A549 (cell line): ENCODE measurements around the gene TBCA. TPM values are rescaled to one million over a fixed set of nuclear protein-coding genes. Genes with fewer than 3 reads are reported as not detected.

ENCODE experiments used
- ATAC-seq, 2 experiments: fragments of 200-7000 bp in 1 of 2; fragments of >200 bp in 1 of 2; cut with Nextera tagmentation in 1 of 2; cut with Tn5 transposase in 1 of 2; 3 replicates each; pipeline versions ENCODE4 v1.8.0 to v1.9.1; 2018 to 2020; ENCODE audit warnings: mild to moderate bottlenecking in 1 of 2, moderate library complexity in 1 of 2
- CTCF ChIA-PET: fragments of 300-600 bp; sonication (Branson Sonifier 250); formaldehyde crosslinking; extraction: SDS; loops from one replicate; lab custom pipeline; 2021; ENCODE audit warnings: antibody characterized with exemption, inconsistent platforms; lab: Yijun Ruan, JAX
- POLR2A ChIA-PET: fragments of 350-600 bp; formaldehyde crosslinking; extraction: SDS; loops from one replicate; lab custom pipeline; 2021; ENCODE audit warnings: antibody characterized with exemption, inconsistent platforms; lab: Yijun Ruan, JAX
- DNase-seq, 2 experiments: peaks; one replicate each; pipeline versions ENCODE4 v3.0.0 to v3.0.0-alpha.2; 2011 to 2016; ENCODE audit warnings: low read depth in 1 of 2, low spot score in 1 of 2
- FAIRE-seq: peaks from 2 replicates; lab custom pipeline; 2011; peaks lifted over from hg19 to GRCh38; lab: Jason Lieb, UNC
- H3K27ac ChIP-seq, 2 experiments: fragments of >200 bp; sonication (Bioruptor Twin); formaldehyde crosslinking; 3 replicates each; pipeline ENCODE4 v1.5.1; 2016 to 2017
- H3K4me1 ChIP-seq: fragments of >200 bp; sonication (Bioruptor Twin); formaldehyde crosslinking; 3 replicates; pipeline ENCODE4 v1.6.1; 2016
- H3K4me2 ChIP-seq: fragments of >200 bp; sonication (Bioruptor Twin); formaldehyde crosslinking; 3 replicates; pipeline ENCODE4 v1.6.1; 2016
- H3K4me3 ChIP-seq: fragments of >200 bp; sonication (Bioruptor Twin); formaldehyde crosslinking; 3 replicates; pipeline ENCODE4 v1.5.1; 2016
- H3K9me3 ChIP-seq: fragments of >200 bp; sonication (Bioruptor Twin); formaldehyde crosslinking; 3 replicates; pipeline ENCODE4 v1.6.1; 2016
- BCL3 ChIP-seq: fragments of >200 bp; sonication (Bioruptor Twin); formaldehyde crosslinking; IDR thresholded peaks from 3 replicates; pipeline ENCODE4 v1.6.1; 2016
- CBX8 ChIP-seq: fragments of 200-600 bp; sonication (generic); IDR thresholded peaks from 2 replicates; pipeline ENCODE4 v1.6.1; 2016
- EHF ChIP-seq: fragments of 250-450 bp; sonication (Bioruptor Pico); IDR thresholded peaks from 2 replicates; pipeline ENCODE4 v1.5.0; 2020; ENCODE audit warnings: mild to moderate bottlenecking
- EP300 ChIP-seq, 2 experiments: fragments of >200 bp; sonication (Bioruptor Twin); formaldehyde crosslinking; IDR thresholded peaks; 2 replicates in 1 of 2; 3 replicates in 1 of 2; pipeline ENCODE4 v1.6.1; 2016 to 2017
- ESRRA ChIP-seq: fragments of 150-350 bp; IDR thresholded peaks from 2 replicates; pipeline ENCODE4 v1.6.1; 2014; ENCODE audit warnings: mild to moderate bottlenecking, low read length, borderline replicate concordance
- FOSB ChIP-seq: fragments of 250-450 bp; sonication (Bioruptor Pico); IDR thresholded peaks from 2 replicates; pipeline ENCODE4 v1.5.0; 2020; ENCODE audit warnings: mild to moderate bottlenecking, moderate library complexity
- FOSL2 ChIP-seq, 2 experiments: fragments of 450-650 bp in 1 of 2; fragments of >200 bp in 1 of 2; sonication (Bioruptor Twin) in 1 of 2; formaldehyde crosslinking; IDR thresholded peaks; 2 replicates each; pipeline versions ENCODE4 v1.5.0 to v1.6.1; 2016 to 2020; ENCODE audit warnings: mild to moderate bottlenecking in 1 of 2, moderate library complexity in 1 of 2
- JUN ChIP-seq, 2 experiments: fragments of >200 bp; sonication (Bioruptor Twin); formaldehyde crosslinking; IDR thresholded peaks; 2 replicates in 1 of 2; 3 replicates in 1 of 2; pipeline ENCODE4 v1.6.1; 2016 to 2017
- KDM1A ChIP-seq: fragments of 200-600 bp; sonication (generic); IDR thresholded peaks from 2 replicates; pipeline ENCODE4 v1.6.1; 2016; ENCODE audit warnings: low read depth, mild to moderate bottlenecking
- MAFK ChIP-seq: fragments of 450-650 bp; IDR thresholded peaks from 2 replicates; pipeline ENCODE4 v1.6.1; 2014; ENCODE audit not compliant: partially characterized antibody
- MYC ChIP-seq: IDR thresholded peaks from 2 replicates; pipeline ENCODE4 v1.6.1; 2012; ENCODE audit warnings: mild to moderate bottlenecking, inconsistent platforms, low read length, improper control_type of control experiment, borderline replicate concordance
- NFE2L2 ChIP-seq: fragments of 150-350 bp; conservative IDR thresholded peaks from 2 replicates; pipeline ENCODE4 v1.6.1; 2014; ENCODE audit warnings: low read length
- PHF8 ChIP-seq: fragments of 200-600 bp; sonication (generic); IDR thresholded peaks from 2 replicates; pipeline ENCODE4 v1.6.1; 2016; ENCODE audit warnings: low read depth, mild to moderate bottlenecking, antibody characterized with exemption, moderate library complexity, borderline replicate concordance
- POLR2A ChIP-seq: IDR thresholded peaks from 2 replicates; pipeline ENCODE4 v1.6.1; 2012; ENCODE audit warnings: mild to moderate bottlenecking, low read length
- RAD21 ChIP-seq, 2 experiments: fragments of >200 bp in 1 of 2; sonication (Bioruptor Twin) in 1 of 2; formaldehyde crosslinking in 1 of 2; IDR thresholded peaks in 1 of 2; conservative IDR thresholded peaks in 1 of 2; 2 replicates in 1 of 2; 3 replicates in 1 of 2; pipeline ENCODE4 v1.6.1; 2012 to 2018; ENCODE audit warnings: inconsistent platforms in 1 of 2
- RARB ChIP-seq: fragments of 250-450 bp; sonication (Bioruptor Pico); IDR thresholded peaks from 2 replicates; pipeline ENCODE4 v1.8.0; 2021; ENCODE audit warnings: mild to moderate bottlenecking, moderate library complexity
- RNF2 ChIP-seq: fragments of 200-600 bp; sonication (generic); IDR thresholded peaks from 2 replicates; pipeline ENCODE4 v1.6.1; 2016; ENCODE audit warnings: low read depth, mild to moderate bottlenecking, antibody characterized with exemption, moderate library complexity, borderline replicate concordance
- SMC3 ChIP-seq: fragments of >200 bp; sonication (Bioruptor Twin); formaldehyde crosslinking; IDR thresholded peaks from 3 replicates; pipeline ENCODE4 v1.6.1; 2018; ENCODE audit warnings: inconsistent platforms
- SREBF2 ChIP-seq: fragments of 450-650 bp; IDR thresholded peaks from 2 replicates; pipeline ENCODE4 v1.6.1; 2014; ENCODE audit warnings: mild to moderate bottlenecking, moderate library complexity
- ZNF302 ChIP-seq: fragments of 250-450 bp; sonication (Bioruptor Pico); IDR thresholded peaks from 2 replicates; pipeline ENCODE4 v1.9.0; 2021; ENCODE audit warnings: inconsistent platforms, mild to moderate bottlenecking, moderate library complexity
- ZSCAN20 ChIP-seq: fragments of 250-450 bp; sonication (Bioruptor Pico); IDR thresholded peaks from 2 replicates; pipeline ENCODE4 v1.8.0; 2022; ENCODE audit warnings: mild to moderate bottlenecking, moderate library complexity
- WGBS: methylation state at CpG from one replicate; pipeline ENCODE4 v1.1.6; 2017; ENCODE audit errors: missing lambda C conversion rate; 5-methylcytosine and 5-hydroxymethylcytosine counted together
- polyA plus RNA-seq, 4 experiments: library from polyadenylated mRNA; depleted of rRNA in 3 of 4; stranded (reverse); fragments of >200 nt; fragmentation: RNase III in 1 of 4; extraction: RNeasy Plus Mini Kit Qiagen cat#74134 plus additional on column Dnase treatment in 1 of 4; gene quantifications; 2 replicates in 3 of 4; 3 replicates in 1 of 4; pipeline ENCODE4 v1.2.3, GENCODE V29; 2011 to 2017
- TF ChIP-seq, protein P1 (sequence below): IDR thresholded peaks from 2 replicates; pipeline ENCODE4 v1.6.1; 2012
- TF ChIP-seq, protein P2 (sequence below): fragments of >200 bp; sonication (Bioruptor Twin); formaldehyde crosslinking; IDR thresholded peaks from 2 replicates; pipeline ENCODE4 v1.6.1; 2016
- TF ChIP-seq, protein P3 (sequence below): IDR thresholded peaks from 2 replicates; pipeline ENCODE4 v1.6.1; 2012; ENCODE audit warnings: low read depth, borderline replicate concordance
- TF ChIP-seq, protein P4 (sequence below): fragments of 200-600 bp; sonication (generic); IDR thresholded peaks from 2 replicates; pipeline ENCODE4 v1.6.1; 2016; ENCODE audit warnings: antibody characterized with exemption, mild to moderate bottlenecking, moderate library complexity

TBCA gene
- polyA plus RNA-seq, 2 of the 4 experiments (the other 2 are of a cell fraction), result 373 to 484 TPM

- Histone ChIP-seq H3K4me3 (no peak overlapping the region), H3K27ac (no peak overlapping the region), H3K4me1 (no peaks in the 10 kb centered on the region), H3K4me2 (no peak overlapping the region), H3K9me3 (no peaks in the 10 kb centered on the region)
- TF ChIP-seq POLR2A (no peak), MYC (no peak), PHF8 (no peak), EHF (CRISPR knock-in tag) (no peak), BCL3 (no peak), SMC3 (no peak), CBX8 (no peak), SREBF2 (no peak), RAD21 (conservative IDR thresholded peaks at IDR 0.05 in 1 of 2, IDR thresholded peaks at IDR 0.05 in 1 of 2) (no peak), ESRRA (no peak), NFE2L2 (no peak), EP300 (IDR thresholded peaks at IDR 0.05) (no peak), ZSCAN20 (no peak), KDM1A (no peak), MAFK (no peak)
- TF ChIP-seq, protein P1, sequence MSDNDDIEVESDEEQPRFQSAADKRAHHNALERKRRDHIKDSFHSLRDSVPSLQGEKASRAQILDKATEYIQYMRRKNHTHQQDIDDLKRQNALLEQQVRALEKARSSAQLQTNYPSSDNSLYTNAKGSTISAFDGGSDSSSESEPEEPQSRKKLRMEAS, result no peak
- TF ChIP-seq, protein P2, sequence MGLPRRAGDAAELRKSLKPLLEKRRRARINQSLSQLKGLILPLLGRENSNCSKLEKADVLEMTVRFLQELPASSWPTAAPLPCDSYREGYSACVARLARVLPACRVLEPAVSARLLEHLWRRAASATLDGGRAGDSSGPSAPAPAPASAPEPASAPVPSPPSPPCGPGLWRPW, result no peak
- TF ChIP-seq, protein P3, sequence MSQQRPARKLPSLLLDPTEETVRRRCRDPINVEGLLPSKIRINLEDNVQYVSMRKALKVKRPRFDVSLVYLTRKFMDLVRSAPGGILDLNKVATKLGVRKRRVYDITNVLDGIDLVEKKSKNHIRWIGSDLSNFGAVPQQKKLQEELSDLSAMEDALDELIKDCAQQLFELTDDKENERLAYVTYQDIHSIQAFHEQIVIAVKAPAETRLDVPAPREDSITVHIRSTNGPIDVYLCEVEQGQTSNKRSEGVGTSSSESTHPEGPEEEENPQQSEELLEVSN, result no peak
- ATAC-seq (no peak), FAIRE-seq (no peak), DNase-seq (no peak)
- 68% methylated on average over 3 of the region's 3 CpGs for WGBS
- ChIA-PET POLR2A (no interaction called here), CTCF (interaction anchor here (1.2 to 2.0 kb wide), 3 partner anchors 9 to 40 kb away, joined by 3 to 8 read pairs (median 3); no protein-coding TSS in a partner anchor)
Observed at GRCh38 chr5:77670526-77670925, 105.6 kb downstream of the TBCA start.

DNA sequence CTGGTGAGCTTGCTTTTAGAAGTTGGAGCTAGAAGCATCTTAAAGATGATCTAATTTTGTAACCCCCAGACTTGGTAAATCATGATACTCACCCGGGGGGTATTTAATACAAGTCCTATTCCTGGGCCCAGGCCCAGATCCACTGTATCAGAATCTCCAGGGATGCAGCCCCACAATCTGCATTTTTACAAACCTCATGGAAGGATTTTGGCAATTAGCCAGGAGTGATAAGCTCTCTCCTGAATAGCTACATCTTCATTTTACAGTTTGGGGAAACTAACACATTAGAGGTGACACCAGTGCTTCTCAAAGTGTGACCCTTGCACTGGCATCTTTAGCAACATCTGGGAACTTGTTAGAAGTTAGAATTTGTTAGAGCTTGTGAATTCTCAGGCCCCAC, 106.5 kb downstream of the TBCA start:
- ChIA-PET POLR2A (no interaction called here), CTCF (interaction anchor here (1.2 to 2.0 kb wide), 3 partner anchors 10 to 39 kb away, joined by 3 to 8 read pairs (median 3); no protein-coding TSS in a partner anchor)
- ATAC-seq, result no peak
- DNase-seq, result no peak
- WGBS, result 22% methylated on average over 1 of the region's 1 CpG
- no peaks in the 10 kb centered on the region for H3K4me1 ChIP-seq
- no peak overlapping the region for H3K4me3 ChIP-seq
- no peak overlapping the region for H3K4me2 ChIP-seq
- no peaks in the 10 kb centered on the region for H3K9me3 ChIP-seq
- FAIRE-seq, result no peak
- no peak for TF ChIP-seq RARB (CRISPR knock-in tag)
- no peak overlapping the region for H3K27ac ChIP-seq

- 68% methylated on average over 7 of the region's 7 CpGs for WGBS
- Histone ChIP-seq H3K4me3 (no peak overlapping the region), H3K27ac (no peak overlapping the region), H3K9me3 (no peaks in the 10 kb centered on the region), H3K4me2 (no peak overlapping the region), H3K4me1 (no peaks in the 10 kb centered on the region)
- FAIRE-seq (no peak), ATAC-seq (no peak), DNase-seq (no peak)
- ChIA-PET POLR2A (no interaction called here), CTCF (interaction anchor here (0.6 to 1.1 kb wide), 2 partner anchors 9 to 17 kb away, joined by 3 to 5 read pairs; no protein-coding TSS in a partner anchor)
- no peak for TF ChIP-seq ZNF302 (CRISPR knock-in tag)
- no peak for TF ChIP-seq FOSL2 (IDR thresholded peaks at IDR 0.05)
- TF ChIP-seq FOSL2 (CRISPR knock-in tag; IDR thresholded peaks at IDR 0.05), result no peak
- TF ChIP-seq FOSB, result no peak
- no peak for TF ChIP-seq RNF2
- TF ChIP-seq, protein P4, sequence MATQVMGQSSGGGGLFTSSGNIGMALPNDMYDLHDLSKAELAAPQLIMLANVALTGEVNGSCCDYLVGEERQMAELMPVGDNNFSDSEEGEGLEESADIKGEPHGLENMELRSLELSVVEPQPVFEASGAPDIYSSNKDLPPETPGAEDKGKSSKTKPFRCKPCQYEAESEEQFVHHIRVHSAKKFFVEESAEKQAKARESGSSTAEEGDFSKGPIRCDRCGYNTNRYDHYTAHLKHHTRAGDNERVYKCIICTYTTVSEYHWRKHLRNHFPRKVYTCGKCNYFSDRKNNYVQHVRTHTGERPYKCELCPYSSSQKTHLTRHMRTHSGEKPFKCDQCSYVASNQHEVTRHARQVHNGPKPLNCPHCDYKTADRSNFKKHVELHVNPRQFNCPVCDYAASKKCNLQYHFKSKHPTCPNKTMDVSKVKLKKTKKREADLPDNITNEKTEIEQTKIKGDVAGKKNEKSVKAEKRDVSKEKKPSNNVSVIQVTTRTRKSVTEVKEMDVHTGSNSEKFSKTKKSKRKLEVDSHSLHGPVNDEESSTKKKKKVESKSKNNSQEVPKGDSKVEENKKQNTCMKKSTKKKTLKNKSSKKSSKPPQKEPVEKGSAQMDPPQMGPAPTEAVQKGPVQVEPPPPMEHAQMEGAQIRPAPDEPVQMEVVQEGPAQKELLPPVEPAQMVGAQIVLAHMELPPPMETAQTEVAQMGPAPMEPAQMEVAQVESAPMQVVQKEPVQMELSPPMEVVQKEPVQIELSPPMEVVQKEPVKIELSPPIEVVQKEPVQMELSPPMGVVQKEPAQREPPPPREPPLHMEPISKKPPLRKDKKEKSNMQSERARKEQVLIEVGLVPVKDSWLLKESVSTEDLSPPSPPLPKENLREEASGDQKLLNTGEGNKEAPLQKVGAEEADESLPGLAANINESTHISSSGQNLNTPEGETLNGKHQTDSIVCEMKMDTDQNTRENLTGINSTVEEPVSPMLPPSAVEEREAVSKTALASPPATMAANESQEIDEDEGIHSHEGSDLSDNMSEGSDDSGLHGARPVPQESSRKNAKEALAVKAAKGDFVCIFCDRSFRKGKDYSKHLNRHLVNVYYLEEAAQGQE, result no peak
- no peak for TF ChIP-seq CBX8
- TF ChIP-seq JUN (IDR thresholded peaks at IDR 0.05), result no peak
Observed at GRCh38 chr5:77663090-77663863, 112.9 kb downstream of the TBCA start.
